Keratinocyte (primary cell): ENCODE results near the gene BMF. TPM values are rescaled to one million over a fixed set of nuclear protein-coding genes. Genes with fewer than 3 reads are reported as not detected.

Source experiments
- DNase-seq: peaks from one replicate; pipeline ENCODE4 v3.0.0-alpha.2; 2011; ENCODE audit warnings: low read depth, missing footprints, low spot score
- FAIRE-seq: peaks from 2 replicates; lab custom pipeline; 2011; peaks lifted over from hg19 to GRCh38; lab: Jason Lieb, UNC
- H2AFZ ChIP-seq: 2 replicates; pipeline ENCODE4 v1.6.0; 2012; ENCODE audit warnings: low read length, control low read depth, inconsistent platforms; ENCODE audit not compliant: control insufficient read depth
- H3K27ac ChIP-seq: 2 replicates; pipeline ENCODE4 v1.5.1; 2011; ENCODE audit warnings: low read length; ENCODE audit not compliant: control insufficient read depth, insufficient read depth
- H3K27me3 ChIP-seq: 3 replicates; pipeline ENCODE4 v1.6.0; 2011; ENCODE audit warnings: low read length; ENCODE audit not compliant: control insufficient read depth, insufficient read depth; ENCODE audit errors: extremely low read depth
- H3K36me3 ChIP-seq, 2 experiments: 2 replicates in 1 of 2; 3 replicates in 1 of 2; pipeline ENCODE4 v1.5.1; 2011; ENCODE audit warnings: low read length in 2 of 2, mild to moderate bottlenecking in 1 of 2; ENCODE audit not compliant: control insufficient read depth in 2 of 2, insufficient read depth in 2 of 2; ENCODE audit errors: extremely low read depth in 1 of 2
- H3K4me1 ChIP-seq: 3 replicates; pipeline ENCODE4 v1.5.1; 2011; ENCODE audit warnings: low read length; ENCODE audit not compliant: control insufficient read depth, insufficient read depth; ENCODE audit errors: extremely low read depth
- H3K4me2 ChIP-seq: 3 replicates; pipeline ENCODE4 v1.6.0; 2011; ENCODE audit warnings: low read depth, low read length; ENCODE audit not compliant: control insufficient read depth, insufficient read depth; ENCODE audit errors: extremely low read depth
- H3K4me3 ChIP-seq, 3 experiments: fragments of 200-600 bp in 1 of 3; sonication (generic) in 1 of 3; 2 replicates in 2 of 3; 3 replicates in 1 of 3; pipeline ENCODE4 v1.5.1; 2011 to 2016; ENCODE audit warnings: low read length in 3 of 3, mild to moderate bottlenecking in 3 of 3, control low read depth in 2 of 3, inconsistent platforms in 1 of 3, low read depth in 1 of 3, mixed read lengths in 1 of 3, mixed run types in 1 of 3, moderate library complexity in 1 of 3; ENCODE audit not compliant: control insufficient read depth in 2 of 3, insufficient read depth in 2 of 3; ENCODE audit errors: extremely low read depth in 1 of 3
- H3K79me2 ChIP-seq: 2 replicates; pipeline ENCODE4 v1.6.0; 2012; ENCODE audit warnings: low read length; ENCODE audit not compliant: control insufficient read depth, insufficient read depth
- H3K9ac ChIP-seq: 3 replicates; pipeline ENCODE4 v1.6.0; 2011; ENCODE audit warnings: low read length; ENCODE audit not compliant: control insufficient read depth, insufficient read depth; ENCODE audit errors: extremely low read depth
- H3K9me1 ChIP-seq: 3 replicates; pipeline ENCODE4 v1.6.0; 2011; ENCODE audit warnings: low read length; ENCODE audit not compliant: control insufficient read depth, insufficient read depth; ENCODE audit errors: extremely low read depth
- H3K9me3 ChIP-seq: 2 replicates; pipeline ENCODE4 v1.5.1; 2012; ENCODE audit warnings: low read depth, low read length; ENCODE audit not compliant: control insufficient read depth
- H4K20me1 ChIP-seq: 3 replicates; pipeline ENCODE4 v1.6.0; 2011; ENCODE audit warnings: low read length; ENCODE audit not compliant: control insufficient read depth, insufficient read depth; ENCODE audit errors: extremely low read depth
- CTCF ChIP-seq, 3 experiments: IDR thresholded peaks in 1 of 3; conservative IDR thresholded peaks in 1 of 3; optimal IDR thresholded peaks in 1 of 3; 2 replicates in 2 of 3; 3 replicates in 1 of 3; pipeline versions ENCODE3 to v1.5.1; 2011; ENCODE audit warnings: low read length in 3 of 3, mild to moderate bottlenecking in 3 of 3, moderate library complexity in 2 of 3, control low read depth in 1 of 3, inconsistent platforms in 1 of 3; ENCODE audit not compliant: insufficient read depth in 2 of 3; ENCODE audit errors: extremely low read depth in 1 of 3
- EZH2 ChIP-seq: IDR thresholded peaks from one replicate; pipeline ENCODE4 v1.6.1; 2012; ENCODE audit warnings: inconsistent platforms, mild to moderate bottlenecking, low read length, moderate library complexity
- dilution Hi-C: fragments of 300-500 bp; cut with MboI; formaldehyde crosslinking; loops from one replicate; pipeline ENCODE4 v1.7.0; 2020; ENCODE audit warnings: low sequenced_read_pairs; ENCODE audit not compliant: extremely low pct_ligation_motif_present
- polyA plus RNA-seq, 5 experiments: library from polyadenylated mRNA; depleted of rRNA in 3 of 5; stranded (reverse) in 3 of 5; stranded (forward) in 1 of 5; unstranded in 1 of 5; fragments of >200 nt; gene quantifications; 1 replicate in 1 of 5; 2 replicates in 3 of 5; 3 replicates in 1 of 5; pipeline versions ENCODE4 v1.2.1 to v1.2.3, GENCODE V29; 2011 to 2012; ENCODE audit warnings: missing spikeins in 2 of 5, low read depth in 1 of 5, low replicate concordance in 1 of 5

BMF gene
- polyA plus RNA-seq, 1 donor (not counting 4 experiments of a cell fraction or from before 2014, with no cell fraction given), result 0.13 TPM

- no peak for DNase-seq
- Histone ChIP-seq H3K4me2 (peak overlapping the region; percentile 80), H3K9me3 (no peaks in the 10 kb centered on the region), H3K9ac (no peak overlapping the region), H3K27me3 (peaks cover 8% of the 10 kb centered on the region), H3K4me1 (peaks cover 56% of the 10 kb centered on the region), H4K20me1 (peaks cover 7% of the 10 kb centered on the region), H3K36me3 (no peaks in the 10 kb centered on the region), H3K27ac (no peak overlapping the region), H2AFZ (no peak overlapping the region), H3K9me1 (peaks cover 4% of the 10 kb centered on the region), H3K4me3 (no peak overlapping the region), H3K79me2 (no peaks in the 10 kb centered on the region)
- dilution Hi-C loops, result no loop called here
- TF ChIP-seq CTCF (optimal IDR thresholded peaks at IDR 0.05 in 1 of 3, IDR thresholded peaks at IDR 0.05 in 1 of 3, conservative IDR thresholded peaks at IDR 0.05 in 1 of 3; ENCODE audit: extremely low read depth in 1 of 3, insufficient read depth in 2 of 3, low read length in 3 of 3) (no peak), EZH2 (no peak)
- no peak for FAIRE-seq
Observed at GRCh38 chr15:40103864-40104271, 4.8 kb downstream of the BMF start.

GRCh38 chr15:40102897-40103858 lies 5.5 kb downstream of the BMF start:
- Histone ChIP-seq H3K9me3 (no peaks in the 10 kb centered on the region), H3K36me3 (no peaks in the 10 kb centered on the region), H2AFZ (peak overlapping the region; percentile 30), H3K79me2 (no peaks in the 10 kb centered on the region), H4K20me1 (peaks cover 7% of the 10 kb centered on the region), H3K4me2 (peak overlapping the region; percentile 80), H3K4me1 (peaks cover 60% of the 10 kb centered on the region), H3K27ac (peak overlapping the region; percentile 19), H3K9ac (peak overlapping the region; percentile 56), H3K4me3 (peak overlapping the region in 2 of 3 experiments; percentile 23 to 49), H3K27me3 (peaks cover 8% of the 10 kb centered on the region), H3K9me1 (peaks cover 4% of the 10 kb centered on the region)
- DNase-seq (no peak), FAIRE-seq (no peak)
- TF ChIP-seq CTCF (optimal IDR thresholded peaks at IDR 0.05 in 1 of 3, IDR thresholded peaks at IDR 0.05 in 1 of 3, conservative IDR thresholded peaks at IDR 0.05 in 1 of 3; ENCODE audit: extremely low read depth in 1 of 3, insufficient read depth in 2 of 3, low read length in 3 of 3) (no peak), EZH2 (no peak)
- dilution Hi-C loops, result no loop called here
